ENCODE results near the gene ADAMTS17. TPM values are rescaled to one million over a fixed set of nuclear protein-coding genes. Genes with fewer than 3 reads are reported as not detected.

Gene ADAMTS17
- total and polyA plus RNA-seq, 2 experiments from 2014 or later, result 3.7 to 4.4 TPM

DNA sequence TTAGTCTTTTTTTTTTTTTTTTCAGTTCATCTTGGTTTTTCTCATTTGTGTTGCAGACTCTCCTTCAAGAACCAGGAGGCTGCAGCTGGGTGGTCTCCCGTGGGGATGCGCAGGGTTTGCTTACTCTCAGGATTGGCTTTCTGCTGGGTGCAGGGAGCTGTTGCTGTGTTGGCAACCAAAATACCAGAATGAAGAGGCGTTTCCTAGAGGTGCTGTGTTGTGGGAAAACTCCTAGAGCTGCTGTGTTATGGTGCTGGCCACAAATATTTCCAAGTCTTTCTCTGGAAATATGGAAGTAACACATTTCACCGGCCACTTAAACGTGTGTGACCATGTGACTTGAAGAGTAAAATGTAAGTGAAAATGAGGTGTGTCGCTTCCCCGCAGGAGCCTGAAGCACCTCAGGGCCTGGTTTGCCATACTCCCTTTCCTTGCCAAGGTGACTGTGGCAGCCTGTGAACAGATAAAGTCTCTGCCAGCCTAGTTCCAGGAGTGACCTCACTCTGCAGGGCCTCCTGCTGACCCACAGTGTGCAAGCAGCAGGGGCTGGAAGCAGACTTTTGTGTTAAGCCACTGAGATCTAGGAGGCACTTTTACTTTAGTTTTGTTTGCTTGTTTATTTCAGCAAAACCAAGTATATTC, 258.9 kb downstream of the ADAMTS17 start:
- Histone ChIP-seq H3K27me3 (no peaks in the 10 kb centered on the region), H3K79me2 (no peaks in the 10 kb centered on the region), H2AFZ (no peak overlapping the region), H3K9me3 (ENCODE audit: low read depth) (no peaks in the 10 kb centered on the region), H3K4me3 (no peak overlapping the region), H3K36me3 (replicated peaks; ENCODE audit: insufficient read depth, low read depth) (no peaks in the 10 kb centered on the region), H4K20me1 (ENCODE audit: insufficient read depth, poor library complexity, severe bottlenecking) (no peaks in the 10 kb centered on the region), H3K27ac (no peak overlapping the region), H3K4me1 (ENCODE audit: insufficient read depth) (no peaks in the 10 kb centered on the region), H3K4me2 (no peak overlapping the region), H3K9me2 (replicated peaks; ENCODE audit: insufficient read depth) (no peaks in the 10 kb centered on the region)
- WGBS (ENCODE audit: low lambda C conversion rate, missing lambda C conversion rate), result 89% methylated on average over 7 of the region's 7 CpGs
- no peak for DNase-seq (ENCODE audit: low spot score)
- TF ChIP-seq, protein P1, sequence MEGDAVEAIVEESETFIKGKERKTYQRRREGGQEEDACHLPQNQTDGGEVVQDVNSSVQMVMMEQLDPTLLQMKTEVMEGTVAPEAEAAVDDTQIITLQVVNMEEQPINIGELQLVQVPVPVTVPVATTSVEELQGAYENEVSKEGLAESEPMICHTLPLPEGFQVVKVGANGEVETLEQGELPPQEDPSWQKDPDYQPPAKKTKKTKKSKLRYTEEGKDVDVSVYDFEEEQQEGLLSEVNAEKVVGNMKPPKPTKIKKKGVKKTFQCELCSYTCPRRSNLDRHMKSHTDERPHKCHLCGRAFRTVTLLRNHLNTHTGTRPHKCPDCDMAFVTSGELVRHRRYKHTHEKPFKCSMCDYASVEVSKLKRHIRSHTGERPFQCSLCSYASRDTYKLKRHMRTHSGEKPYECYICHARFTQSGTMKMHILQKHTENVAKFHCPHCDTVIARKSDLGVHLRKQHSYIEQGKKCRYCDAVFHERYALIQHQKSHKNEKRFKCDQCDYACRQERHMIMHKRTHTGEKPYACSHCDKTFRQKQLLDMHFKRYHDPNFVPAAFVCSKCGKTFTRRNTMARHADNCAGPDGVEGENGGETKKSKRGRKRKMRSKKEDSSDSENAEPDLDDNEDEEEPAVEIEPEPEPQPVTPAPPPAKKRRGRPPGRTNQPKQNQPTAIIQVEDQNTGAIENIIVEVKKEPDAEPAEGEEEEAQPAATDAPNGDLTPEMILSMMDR (IDR thresholded peaks at IDR 0.05; ENCODE audit: poor library complexity), result no peak
- TF ChIP-seq EZH2phosphoT487 (IDR thresholded peaks at IDR 0.05; ENCODE audit: low read depth, severe bottlenecking, unreplicated experiment), result no peak
- TF ChIP-seq EZH2 (IDR thresholded peaks at IDR 0.05; ENCODE audit: borderline replicate concordance), result no peak

DNA sequence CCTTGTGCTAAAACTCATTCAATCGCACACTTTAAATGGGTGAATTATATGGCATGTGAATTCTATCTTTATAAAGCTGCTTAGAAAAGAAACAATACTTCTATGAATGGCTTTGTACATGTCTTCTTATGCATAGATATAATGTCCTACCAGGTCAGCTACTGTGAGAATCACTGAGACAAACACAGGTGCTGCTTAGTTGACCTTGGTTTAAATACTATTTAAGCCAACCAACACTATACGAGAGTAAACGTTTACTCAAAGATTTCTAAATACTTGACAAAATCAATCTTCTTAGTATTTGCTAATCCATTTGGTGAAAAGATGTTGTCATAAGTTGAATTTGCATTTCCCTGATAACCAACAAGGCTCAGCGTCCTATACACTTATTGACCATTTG, 260.3 kb downstream of the ADAMTS17 start:
- H3K4me3 ChIP-seq, result no peak overlapping the region
- H3K9me2 ChIP-seq (replicated peaks; ENCODE audit: insufficient read depth), result no peaks in the 10 kb centered on the region
- H3K4me1 ChIP-seq (ENCODE audit: insufficient read depth), result no peaks in the 10 kb centered on the region
- H3K4me2 ChIP-seq, result no peak overlapping the region
- TF ChIP-seq, protein P1 (IDR thresholded peaks at IDR 0.05; ENCODE audit: poor library complexity), result no peak
- no peak for TF ChIP-seq EZH2 (IDR thresholded peaks at IDR 0.05; ENCODE audit: borderline replicate concordance)
- no peak for TF ChIP-seq EZH2phosphoT487 (IDR thresholded peaks at IDR 0.05; ENCODE audit: low read depth, severe bottlenecking, unreplicated experiment)
- H2AFZ ChIP-seq, result no peak overlapping the region
- no peaks in the 10 kb centered on the region for H4K20me1 ChIP-seq (ENCODE audit: insufficient read depth, poor library complexity, severe bottlenecking)
- no peak for DNase-seq (ENCODE audit: low spot score)
- no peak overlapping the region for H3K27ac ChIP-seq
- no peaks in the 10 kb centered on the region for H3K36me3 ChIP-seq (replicated peaks; ENCODE audit: insufficient read depth, low read depth)
- 61% methylated on average over 4 of the region's 4 CpGs for WGBS (ENCODE audit: low lambda C conversion rate, missing lambda C conversion rate)
- H3K27me3 ChIP-seq, result no peaks in the 10 kb centered on the region
- no peaks in the 10 kb centered on the region for H3K79me2 ChIP-seq
- H3K9me3 ChIP-seq (ENCODE audit: low read depth), result no peaks in the 10 kb centered on the region

DNA sequence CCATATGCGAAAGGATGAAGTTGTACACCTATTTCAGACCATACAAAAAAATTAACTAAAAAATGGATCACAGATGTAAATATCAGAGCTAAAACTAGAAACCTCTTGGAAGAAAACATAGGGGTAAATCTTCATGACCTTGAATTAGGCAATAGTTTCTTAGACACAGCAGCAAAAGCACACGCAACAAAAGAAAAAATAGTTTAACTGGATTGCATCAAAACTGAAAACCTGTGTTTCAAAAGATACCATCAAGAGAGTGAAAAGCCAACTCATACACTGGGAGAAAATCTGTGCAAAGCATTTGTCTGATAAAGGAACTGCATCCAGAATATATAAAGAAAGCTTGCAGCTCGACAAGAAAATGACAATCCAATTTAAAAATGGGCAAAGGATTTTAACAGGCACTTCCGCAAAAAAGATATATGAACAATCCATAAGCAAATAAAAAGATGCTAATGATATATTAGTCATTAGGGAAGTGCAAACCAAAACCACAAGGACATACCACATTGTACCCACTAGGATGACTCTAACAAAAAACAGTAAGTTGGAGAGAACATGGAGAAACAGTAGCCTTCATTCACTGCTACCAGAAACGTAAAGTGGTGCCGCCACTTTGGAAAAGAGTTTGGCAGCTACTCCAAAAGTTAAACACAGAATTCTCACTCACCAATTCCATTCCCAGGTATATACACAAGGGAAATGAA, 263.1 kb downstream of the ADAMTS17 start:
- H4K20me1 ChIP-seq (ENCODE audit: insufficient read depth, poor library complexity, severe bottlenecking), result no peaks in the 10 kb centered on the region
- H2AFZ ChIP-seq, result no peak overlapping the region
- H3K4me3 ChIP-seq, result no peak overlapping the region
- H3K9me2 ChIP-seq (replicated peaks; ENCODE audit: insufficient read depth), result no peaks in the 10 kb centered on the region
- no peaks in the 10 kb centered on the region for H3K79me2 ChIP-seq
- H3K9me3 ChIP-seq (ENCODE audit: low read depth), result no peaks in the 10 kb centered on the region
- TF ChIP-seq, protein P1 (IDR thresholded peaks at IDR 0.05; ENCODE audit: poor library complexity), result no peak
- no peak for TF ChIP-seq EZH2phosphoT487 (IDR thresholded peaks at IDR 0.05; ENCODE audit: low read depth, severe bottlenecking, unreplicated experiment)
- no peak for TF ChIP-seq EZH2 (IDR thresholded peaks at IDR 0.05; ENCODE audit: borderline replicate concordance)
- H3K36me3 ChIP-seq (replicated peaks; ENCODE audit: insufficient read depth, low read depth), result no peaks in the 10 kb centered on the region
- no peak overlapping the region for H3K4me2 ChIP-seq
- DNase-seq (ENCODE audit: low spot score), result no peak
- 62% methylated on average over 6 of the region's 6 CpGs for WGBS (ENCODE audit: low lambda C conversion rate, missing lambda C conversion rate)
- no peaks in the 10 kb centered on the region for H3K27me3 ChIP-seq
- no peak overlapping the region for H3K27ac ChIP-seq
- H3K4me1 ChIP-seq (ENCODE audit: insufficient read depth), result no peaks in the 10 kb centered on the region

Data from hepatocyte (in vitro differentiated cells).